GM10248 (cell line): ENCODE measurements around the gene CHIC2.

Source experiments
- CTCF ChIA-PET: fragments of 300-600 bp; sonication (Branson Sonifier 250); formaldehyde crosslinking; extraction: SDS; loops from one replicate; lab custom pipeline; 2021; ENCODE audit warnings: antibody characterized with exemption; lab: Yijun Ruan, JAX
- POLR2A ChIA-PET: fragments of 350-650 bp; sonication (Branson Sonifier 250); formaldehyde crosslinking; extraction: SDS; loops from one replicate; lab custom pipeline; 2020; ENCODE audit warnings: antibody characterized with exemption; lab: Yijun Ruan, JAX
- DNase-seq: peaks from one replicate; pipeline ENCODE4 v3.0.0; 2012; ENCODE audit errors: extremely low spot score
- TF ChIP-seq, protein P1 (sequence below): IDR thresholded peaks from 2 replicates; pipeline ENCODE4 v1.5.1; 2012; ENCODE audit warnings: mild to moderate bottlenecking, low read depth; ENCODE audit errors: extremely low read depth, missing control alignments, control extremely low read depth

Gene CHIC2

DNA sequence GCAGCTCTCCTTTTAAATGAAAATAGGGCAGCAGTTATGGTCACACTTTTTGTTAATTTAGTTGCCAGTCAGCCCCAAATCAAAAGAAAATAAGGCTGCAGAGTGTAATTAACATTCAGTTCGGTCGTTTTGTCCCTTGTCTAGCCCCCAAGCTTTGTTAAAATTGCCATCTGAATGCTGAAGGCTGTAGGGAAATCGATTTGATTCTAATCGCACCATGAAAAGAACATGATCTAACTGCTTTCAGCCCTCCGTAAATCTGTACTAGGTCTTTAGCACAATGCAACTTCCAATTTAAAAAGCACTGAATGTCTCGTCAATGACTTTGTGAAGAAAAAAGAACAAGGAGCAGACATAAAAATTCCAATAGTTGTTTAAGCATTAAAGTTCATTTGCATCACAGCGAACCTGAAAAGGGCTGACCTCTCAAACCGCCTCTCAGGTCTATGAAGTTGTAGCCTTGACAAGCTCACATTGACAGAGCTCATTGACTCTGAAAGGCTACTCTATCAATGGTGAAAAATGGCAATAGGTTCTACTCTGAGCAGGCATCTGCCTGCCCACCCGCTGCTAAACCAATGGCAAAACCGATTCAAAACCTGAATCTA is 48.9 kb downstream of the CHIC2 start:
- POLR2A ChIA-PET = no interaction called here
- TF ChIP-seq, protein P1, sequence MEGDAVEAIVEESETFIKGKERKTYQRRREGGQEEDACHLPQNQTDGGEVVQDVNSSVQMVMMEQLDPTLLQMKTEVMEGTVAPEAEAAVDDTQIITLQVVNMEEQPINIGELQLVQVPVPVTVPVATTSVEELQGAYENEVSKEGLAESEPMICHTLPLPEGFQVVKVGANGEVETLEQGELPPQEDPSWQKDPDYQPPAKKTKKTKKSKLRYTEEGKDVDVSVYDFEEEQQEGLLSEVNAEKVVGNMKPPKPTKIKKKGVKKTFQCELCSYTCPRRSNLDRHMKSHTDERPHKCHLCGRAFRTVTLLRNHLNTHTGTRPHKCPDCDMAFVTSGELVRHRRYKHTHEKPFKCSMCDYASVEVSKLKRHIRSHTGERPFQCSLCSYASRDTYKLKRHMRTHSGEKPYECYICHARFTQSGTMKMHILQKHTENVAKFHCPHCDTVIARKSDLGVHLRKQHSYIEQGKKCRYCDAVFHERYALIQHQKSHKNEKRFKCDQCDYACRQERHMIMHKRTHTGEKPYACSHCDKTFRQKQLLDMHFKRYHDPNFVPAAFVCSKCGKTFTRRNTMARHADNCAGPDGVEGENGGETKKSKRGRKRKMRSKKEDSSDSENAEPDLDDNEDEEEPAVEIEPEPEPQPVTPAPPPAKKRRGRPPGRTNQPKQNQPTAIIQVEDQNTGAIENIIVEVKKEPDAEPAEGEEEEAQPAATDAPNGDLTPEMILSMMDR = no peak
- CTCF ChIA-PET = no interaction called here
- DNase-seq = no peak

DNA sequence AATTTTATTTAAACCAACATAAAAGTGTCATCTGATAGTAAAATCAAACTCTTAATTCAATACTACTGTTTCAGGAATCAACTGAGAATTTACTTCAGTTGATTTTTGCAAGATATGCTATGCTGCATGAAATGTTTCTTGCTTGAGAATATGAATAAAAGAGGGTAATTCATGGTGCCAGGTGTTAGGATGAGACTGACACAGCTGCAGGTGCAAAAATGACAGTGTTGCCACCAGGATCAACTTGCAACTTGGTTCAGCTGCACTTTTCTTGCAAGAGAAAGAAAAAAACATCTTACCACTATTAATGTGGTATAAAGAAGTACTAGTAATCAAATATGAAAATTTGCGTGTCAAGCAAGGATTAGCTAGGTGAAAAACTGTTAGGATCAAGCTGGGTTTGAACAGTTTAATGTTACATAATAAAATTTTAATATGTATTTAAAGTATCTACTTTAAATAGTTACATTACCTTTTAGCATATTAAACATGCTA is 49.7 kb downstream of the CHIC2 start:
- POLR2A ChIA-PET = no interaction called here
- TF ChIP-seq, protein P1 = no peak
- DNase-seq = no peak
- CTCF ChIA-PET = interaction anchor here (1.9 kb wide), 1 partner anchor 9 kb away, joined by 5 read pairs; no protein-coding TSS in a partner anchor

DNA sequence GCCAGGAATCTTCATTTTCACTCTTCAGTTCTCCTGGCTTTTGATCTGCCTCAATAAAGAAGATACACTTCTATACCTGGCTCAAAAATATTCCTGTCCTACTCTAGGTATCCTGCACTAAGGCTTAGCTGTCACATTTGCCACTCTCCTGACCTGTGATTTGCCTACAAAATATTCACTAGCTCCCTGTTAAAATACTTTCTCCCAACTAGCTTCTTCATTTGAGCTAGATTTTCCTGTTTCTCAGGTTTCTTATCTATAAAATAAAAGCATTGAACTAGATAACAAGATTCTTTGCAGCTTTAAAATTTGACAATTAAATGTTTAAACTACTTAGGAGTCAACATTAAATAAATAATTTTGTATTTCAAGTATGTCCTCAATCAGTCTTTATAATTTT is 53.2 kb downstream of the CHIC2 start:
- ChIA-PET POLR2A (interaction anchor here (1.2 kb wide), 1 partner anchor 21 kb away, joined by 5 read pairs; no protein-coding TSS in a partner anchor), CTCF (interaction anchor here (1.5 kb wide), 1 partner anchor 15 kb away, joined by 3 read pairs; no protein-coding TSS in a partner anchor)
- DNase-seq = no peak
- TF ChIP-seq, protein P1 = no peak

DNA sequence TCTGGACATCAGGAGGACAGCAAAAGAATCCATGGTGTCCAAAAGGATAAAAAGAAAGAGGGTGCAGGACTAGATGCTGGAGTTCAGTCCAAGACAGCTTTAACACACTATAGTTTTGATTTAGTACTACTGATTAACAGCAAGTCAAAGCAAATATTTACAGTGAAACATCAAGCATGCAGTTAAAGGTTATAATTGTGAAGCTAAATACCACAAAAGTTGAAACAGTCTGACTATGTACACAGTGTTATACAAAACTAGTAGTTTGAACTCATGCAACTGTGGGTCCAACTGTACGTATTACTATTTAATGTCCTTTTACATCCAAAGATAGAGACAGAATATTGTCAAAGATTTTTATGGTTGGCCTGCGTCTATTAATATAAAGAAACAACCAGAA is 57.6 kb downstream of the CHIC2 start:
- DNase-seq = no peak
- TF ChIP-seq, protein P1 = no peak
- ChIA-PET POLR2A (no interaction called here), CTCF (interaction anchor here (1.1 to 3.2 kb wide), 2 partner anchors 11 to 14 kb away, joined by 3 to 12 read pairs; no protein-coding TSS in a partner anchor)

DNA sequence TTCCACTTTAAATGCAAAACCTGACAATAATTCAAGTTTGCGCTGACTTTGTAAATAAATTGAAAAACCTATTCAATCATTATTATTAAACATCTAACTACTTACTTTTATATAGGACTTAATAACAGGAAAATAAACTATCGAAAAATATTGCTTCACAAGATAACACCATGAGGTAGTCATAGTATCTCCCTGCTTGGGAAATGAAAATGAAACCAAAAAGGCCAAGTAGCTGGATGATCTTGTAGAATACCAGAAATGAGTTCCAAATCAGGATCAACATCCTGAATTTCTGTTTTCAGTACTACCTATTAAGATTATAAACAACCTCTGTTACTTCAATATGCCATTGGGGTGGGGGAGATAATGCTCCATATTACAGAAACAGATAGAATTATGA is 58.9 kb downstream of the CHIC2 start:
- TF ChIP-seq, protein P1 = no peak
- ChIA-PET POLR2A (no interaction called here), CTCF (no interaction called here)
- DNase-seq = no peak

DNA sequence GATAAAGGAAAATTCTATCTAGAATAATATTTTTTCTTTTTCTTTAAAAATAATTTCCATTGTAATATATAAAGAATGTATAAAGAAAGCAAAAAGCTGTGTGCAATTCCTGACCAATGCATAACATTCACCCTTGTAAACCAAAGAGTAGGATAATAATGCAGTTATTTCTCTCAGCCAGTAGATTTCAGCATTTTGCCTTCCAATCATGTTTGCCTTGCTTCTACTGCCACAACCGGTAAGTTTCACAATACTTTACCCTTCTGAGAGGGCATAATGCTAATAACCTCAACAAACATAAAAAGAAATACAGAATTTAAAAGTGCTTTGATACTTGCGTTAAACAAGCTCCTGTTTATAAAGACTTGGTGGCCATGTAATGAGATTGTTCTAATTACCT is 59.9 kb downstream of the CHIC2 start:
- DNase-seq = no peak
- TF ChIP-seq, protein P1 = no peak
- POLR2A ChIA-PET = no interaction called here
- CTCF ChIA-PET = interaction anchor here (0.8 to 1.9 kb wide), 2 partner anchors 9 to 45 kb away, joined by 3 to 4 read pairs; no protein-coding TSS in a partner anchor
